Retina (tissue), 1 donor: ENCODE results near the gene NDUFA7.

ENCODE experiments used
- DNase-seq: peaks from one replicate; pipeline ENCODE4 v3.0.0-alpha.2; 2016

Gene NDUFA7

GRCh38 chr19:8261347-8261746 is 59.8 kb downstream of the NDUFA7 start:
- DNase-seq = no peak
